Measurements from ENCODE around the gene EML4.

GRCh38 chr2:42298996-42299754 is 130.0 kb downstream of the EML4 start:
- TF ChIP-seq CTCF (IDR thresholded peaks at IDR 0.05) (no peak), POLR2A (IDR thresholded peaks at IDR 0.05) (no peak)
